K562 (cell line): Measurements from ENCODE around the gene PMPCA.

Source experiments
- BRCA1 ChIP-seq, 2 experiments: fragments of 450-650 bp in 1 of 2; sonication (generic) in 1 of 2; formaldehyde crosslinking in 1 of 2; IDR thresholded peaks; 2 replicates each; pipeline versions ENCODE4 v1.5.0 to v1.6.1; 2017 to 2020; ENCODE audit warnings: mild to moderate bottlenecking in 1 of 2, missing genetic modification reagents in 1 of 2
- BRF1 ChIP-seq: IDR thresholded peaks from 3 replicates; pipeline ENCODE4 v1.6.1; 2011; ENCODE audit warnings: borderline replicate concordance, mild to moderate bottlenecking; ENCODE audit not compliant: insufficient read length; ENCODE audit errors: extremely low read depth
- KDM1A ChIP-seq, 2 experiments: fragments of 450-650 bp; IDR thresholded peaks; 2 replicates each; pipeline ENCODE4 v1.6.1; 2016; ENCODE audit warnings: mild to moderate bottlenecking in 2 of 2
- POLR2A ChIP-seq: fragments of 450-650 bp; conservative IDR thresholded peaks from 2 replicates; pipeline ENCODE4 v1.6.1; 2016
- RAD21 ChIP-seq, 2 experiments: fragments of 250-450 bp in 1 of 2; fragments of 450-650 bp in 1 of 2; sonication (Bioruptor Pico) in 1 of 2; formaldehyde crosslinking in 1 of 2; IDR thresholded peaks in 1 of 2; conservative IDR thresholded peaks in 1 of 2; 2 replicates each; pipeline versions ENCODE4 v1.4.0 to v1.8.0; 2020 to 2022; ENCODE audit warnings: mild to moderate bottlenecking in 2 of 2, moderate library complexity in 1 of 2
- RBFOX2 ChIP-seq: fragments of 200-400 bp; formaldehyde crosslinking; IDR thresholded peaks from 2 replicates; pipeline ENCODE4 v1.6.1; 2017; ENCODE audit warnings: low read depth, mild to moderate bottlenecking, low read length, moderate library complexity
- RERE ChIP-seq: sonication (generic); formaldehyde crosslinking; IDR thresholded peaks from 2 replicates; pipeline ENCODE4 v1.8.0; 2023; ENCODE audit warnings: missing genetic modification reagents, mild to moderate bottlenecking, borderline replicate concordance
- SRF ChIP-seq, 2 experiments: fragments of 250-450, 450-650 bp in 1 of 2; sonication (Bioruptor Pico) in 1 of 2; sonication (generic) in 1 of 2; formaldehyde crosslinking; IDR thresholded peaks; 2 replicates each; pipeline versions ENCODE4 v1.5.0 to v1.5.1; 2020 to 2022; ENCODE audit warnings: mild to moderate bottlenecking in 1 of 2, missing genetic modification reagents in 1 of 2
- TFAM ChIP-seq: fragments of 250-450 bp; sonication (Bioruptor Pico); conservative IDR thresholded peaks from 2 replicates; pipeline ENCODE4 v1.5.0; 2021; ENCODE audit warnings: mild to moderate bottlenecking, moderate library complexity
- ZBTB7A ChIP-seq: IDR thresholded peaks from 2 replicates; pipeline ENCODE4 v1.6.1; 2011; ENCODE audit warnings: low read depth, mild to moderate bottlenecking, low read length, moderate library complexity, borderline replicate concordance; ENCODE audit not compliant: control insufficient read depth
- ZNF512 ChIP-seq: IDR thresholded peaks from 2 replicates; pipeline ENCODE4 v1.6.1; 2016; ENCODE audit warnings: missing genetic modification characterization, missing compliant biosample characterization
- ZNF707 ChIP-seq: fragments of 250-450 bp; sonication (Bioruptor Pico); conservative IDR thresholded peaks from 2 replicates; pipeline ENCODE4 v1.8.0; 2022; ENCODE audit warnings: inconsistent platforms, mild to moderate bottlenecking, moderate library complexity

- no peak for TF ChIP-seq ZBTB7A
- no peak for TF ChIP-seq BRF1
- no peak for TF ChIP-seq RERE
- no peak for TF ChIP-seq ZNF512
- TF ChIP-seq RAD21 (CRISPR knock-in tag; conservative IDR thresholded peaks at IDR 0.05 in 1 of 2, IDR thresholded peaks at IDR 0.05 in 1 of 2): no peak
- TF ChIP-seq TFAM (CRISPR knock-in tag): no peak
- TF ChIP-seq SRF (CRISPR knock-in tag; IDR thresholded peaks at IDR 0.05): no peak
- no peak for TF ChIP-seq KDM1A (IDR thresholded peaks at IDR 0.05)
- no peak for TF ChIP-seq RBFOX2
- TF ChIP-seq ZNF707: no peak
- no peak for TF ChIP-seq POLR2A
- TF ChIP-seq BRCA1 (IDR thresholded peaks at IDR 0.05): no peak
- no peak for TF ChIP-seq BRCA1 (CRISPR knock-in tag; IDR thresholded peaks at IDR 0.05)
Measured at GRCh38 chr9:136393531-136393930, 16.9 kb upstream of the PMPCA start.
